ENCODE results near the gene KIAA1958.

DNA sequence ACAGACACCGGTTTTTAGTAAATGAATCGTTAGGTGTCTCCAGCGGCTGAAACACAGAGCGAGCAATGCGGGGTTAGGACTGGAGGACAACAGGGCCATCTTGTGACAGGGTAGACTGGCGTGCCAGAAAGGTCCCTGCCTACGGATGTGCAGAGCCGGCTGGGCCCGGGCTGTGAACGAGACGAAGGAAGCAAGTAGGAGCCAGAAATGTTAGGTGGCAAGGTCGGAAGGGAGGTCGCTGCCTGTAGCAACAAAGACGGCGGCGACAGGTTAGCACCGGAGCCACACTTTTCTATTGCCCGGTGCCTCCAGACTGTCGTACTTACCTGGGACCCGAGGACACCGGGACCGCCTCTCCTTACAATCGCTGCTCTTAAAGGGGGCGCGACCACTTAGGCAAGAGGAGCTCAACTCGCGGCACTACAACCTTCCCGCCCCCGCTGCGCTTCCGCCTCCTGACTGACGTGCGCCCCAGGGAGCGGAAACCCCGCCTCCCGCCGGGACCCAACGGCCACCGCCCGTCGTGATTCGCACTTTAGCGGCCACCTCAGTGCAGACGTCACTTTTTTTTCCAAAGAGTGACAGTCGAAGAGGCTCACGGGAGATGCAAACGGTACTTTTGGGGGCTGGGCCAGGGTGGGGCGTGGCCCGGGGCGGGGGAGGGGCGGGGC lies 231.2 kb downstream of the KIAA1958 start, which contains the start of gene INIP:
- TF ChIP-seq, protein P1, sequence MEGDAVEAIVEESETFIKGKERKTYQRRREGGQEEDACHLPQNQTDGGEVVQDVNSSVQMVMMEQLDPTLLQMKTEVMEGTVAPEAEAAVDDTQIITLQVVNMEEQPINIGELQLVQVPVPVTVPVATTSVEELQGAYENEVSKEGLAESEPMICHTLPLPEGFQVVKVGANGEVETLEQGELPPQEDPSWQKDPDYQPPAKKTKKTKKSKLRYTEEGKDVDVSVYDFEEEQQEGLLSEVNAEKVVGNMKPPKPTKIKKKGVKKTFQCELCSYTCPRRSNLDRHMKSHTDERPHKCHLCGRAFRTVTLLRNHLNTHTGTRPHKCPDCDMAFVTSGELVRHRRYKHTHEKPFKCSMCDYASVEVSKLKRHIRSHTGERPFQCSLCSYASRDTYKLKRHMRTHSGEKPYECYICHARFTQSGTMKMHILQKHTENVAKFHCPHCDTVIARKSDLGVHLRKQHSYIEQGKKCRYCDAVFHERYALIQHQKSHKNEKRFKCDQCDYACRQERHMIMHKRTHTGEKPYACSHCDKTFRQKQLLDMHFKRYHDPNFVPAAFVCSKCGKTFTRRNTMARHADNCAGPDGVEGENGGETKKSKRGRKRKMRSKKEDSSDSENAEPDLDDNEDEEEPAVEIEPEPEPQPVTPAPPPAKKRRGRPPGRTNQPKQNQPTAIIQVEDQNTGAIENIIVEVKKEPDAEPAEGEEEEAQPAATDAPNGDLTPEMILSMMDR (IDR thresholded peaks at IDR 0.05), result peak in 2 of 6 experiments; percentile 18 to 25
- TF ChIP-seq POLR2A (IDR thresholded peaks at IDR 0.05), result peak in 3 of 4 donors; percentile 56 to 90 (median 73)

Data from esophagus squamous epithelium (tissue), 4 donors.